Measurements from ENCODE around the gene ADARB2. TPM values are rescaled to one million over a fixed set of nuclear protein-coding genes. Genes with fewer than 3 reads are reported as not detected.

ADARB2 gene
- total and polyA plus RNA-seq, 2 experiments from 2014 or later: 0.13 to 0.48 TPM

DNA sequence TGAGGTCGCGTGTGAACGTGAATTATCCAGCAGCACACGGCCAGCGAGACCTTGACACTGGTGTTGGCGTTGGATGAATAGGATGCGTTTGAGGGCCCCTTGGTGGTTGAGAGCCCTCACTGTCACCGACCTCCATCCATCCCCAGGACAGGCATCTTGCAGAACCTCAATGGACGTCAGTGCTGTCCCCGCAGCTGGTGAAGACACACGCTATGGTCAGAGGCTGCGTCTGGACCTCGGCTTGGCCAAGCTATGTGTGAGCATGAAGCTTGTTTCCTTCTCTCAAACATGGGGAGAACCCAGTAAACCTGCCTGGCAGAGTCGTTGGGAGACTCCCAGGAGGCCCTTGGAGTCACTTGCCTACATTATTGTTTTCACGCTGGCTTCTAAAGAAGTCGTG, 229.2 kb downstream of the ADARB2 start:
- DNase-seq (ENCODE audit: low spot score): no peak
- no peaks in the 10 kb centered on the region for H3K9me3 ChIP-seq (ENCODE audit: low read depth)
- no peaks in the 10 kb centered on the region for H3K9me2 ChIP-seq (replicated peaks; ENCODE audit: insufficient read depth)
- H3K4me2 ChIP-seq: no peak overlapping the region
- no peaks in the 10 kb centered on the region for H3K4me1 ChIP-seq (ENCODE audit: insufficient read depth)
- H3K27ac ChIP-seq: no peak overlapping the region
- WGBS (ENCODE audit: low lambda C conversion rate, missing lambda C conversion rate): 91% methylated on average over 16 of the region's 16 CpGs
- H3K36me3 ChIP-seq (replicated peaks; ENCODE audit: insufficient read depth, low read depth): no peaks in the 10 kb centered on the region
- no peak overlapping the region for H2AFZ ChIP-seq
- H3K79me2 ChIP-seq: no peaks in the 10 kb centered on the region
- no peaks in the 10 kb centered on the region for H3K27me3 ChIP-seq
- H4K20me1 ChIP-seq (ENCODE audit: insufficient read depth, poor library complexity, severe bottlenecking): no peaks in the 10 kb centered on the region
- TF ChIP-seq, protein P1, sequence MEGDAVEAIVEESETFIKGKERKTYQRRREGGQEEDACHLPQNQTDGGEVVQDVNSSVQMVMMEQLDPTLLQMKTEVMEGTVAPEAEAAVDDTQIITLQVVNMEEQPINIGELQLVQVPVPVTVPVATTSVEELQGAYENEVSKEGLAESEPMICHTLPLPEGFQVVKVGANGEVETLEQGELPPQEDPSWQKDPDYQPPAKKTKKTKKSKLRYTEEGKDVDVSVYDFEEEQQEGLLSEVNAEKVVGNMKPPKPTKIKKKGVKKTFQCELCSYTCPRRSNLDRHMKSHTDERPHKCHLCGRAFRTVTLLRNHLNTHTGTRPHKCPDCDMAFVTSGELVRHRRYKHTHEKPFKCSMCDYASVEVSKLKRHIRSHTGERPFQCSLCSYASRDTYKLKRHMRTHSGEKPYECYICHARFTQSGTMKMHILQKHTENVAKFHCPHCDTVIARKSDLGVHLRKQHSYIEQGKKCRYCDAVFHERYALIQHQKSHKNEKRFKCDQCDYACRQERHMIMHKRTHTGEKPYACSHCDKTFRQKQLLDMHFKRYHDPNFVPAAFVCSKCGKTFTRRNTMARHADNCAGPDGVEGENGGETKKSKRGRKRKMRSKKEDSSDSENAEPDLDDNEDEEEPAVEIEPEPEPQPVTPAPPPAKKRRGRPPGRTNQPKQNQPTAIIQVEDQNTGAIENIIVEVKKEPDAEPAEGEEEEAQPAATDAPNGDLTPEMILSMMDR (IDR thresholded peaks at IDR 0.05; ENCODE audit: poor library complexity): no peak
- TF ChIP-seq EZH2 (IDR thresholded peaks at IDR 0.05; ENCODE audit: borderline replicate concordance): no peak
- no peak for TF ChIP-seq EZH2phosphoT487 (IDR thresholded peaks at IDR 0.05; ENCODE audit: low read depth, severe bottlenecking, unreplicated experiment)
- H3K4me3 ChIP-seq: no peak overlapping the region

DNA sequence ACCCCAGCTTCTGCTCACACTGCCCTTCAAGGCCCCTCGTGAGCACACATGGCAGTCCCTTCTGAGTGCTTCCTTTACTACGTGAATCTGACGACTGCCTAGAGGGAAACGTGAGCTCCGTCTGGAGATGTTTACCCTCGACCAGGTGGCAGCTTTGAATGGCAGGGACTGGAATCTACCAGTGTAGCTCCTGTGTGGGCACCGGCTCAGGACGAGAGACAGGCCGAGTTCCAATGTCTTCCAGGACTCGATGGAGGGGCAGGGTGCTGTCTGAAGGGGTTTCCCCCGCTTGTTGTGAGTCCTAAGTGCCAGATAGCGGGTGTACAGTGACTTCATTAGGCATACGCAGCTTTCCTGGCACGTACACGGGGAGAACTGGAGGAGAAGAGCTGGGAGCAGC, 229.9 kb downstream of the ADARB2 start:
- WGBS (ENCODE audit: low lambda C conversion rate, missing lambda C conversion rate): 84% methylated on average over 15 of the region's 15 CpGs

DNA sequence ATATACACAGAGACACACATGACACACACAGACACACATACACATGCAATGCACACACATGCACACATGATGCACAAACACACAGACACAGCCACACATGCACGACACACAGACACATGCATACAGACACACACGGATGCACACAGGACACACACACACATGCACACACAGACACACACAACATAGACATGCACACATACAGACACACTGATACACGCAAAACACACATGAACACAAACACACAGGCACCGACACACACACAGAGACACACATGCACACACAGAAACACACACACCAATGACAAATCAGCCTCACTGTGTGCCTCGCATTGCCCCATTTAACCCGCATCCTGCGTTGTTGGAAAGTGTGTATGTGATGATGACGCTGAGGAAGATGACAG, 232.4 kb downstream of the ADARB2 start:
- no peaks in the 10 kb centered on the region for H3K36me3 ChIP-seq (replicated peaks; ENCODE audit: insufficient read depth, low read depth)
- H3K27ac ChIP-seq: no peak overlapping the region
- H3K4me3 ChIP-seq: no peak overlapping the region
- WGBS (ENCODE audit: low lambda C conversion rate, missing lambda C conversion rate): 88% methylated on average over 8 of the region's 8 CpGs
- no peak for DNase-seq (ENCODE audit: low spot score)
- H3K4me2 ChIP-seq: no peak overlapping the region
- no peaks in the 10 kb centered on the region for H3K9me3 ChIP-seq (ENCODE audit: low read depth)
- no peak overlapping the region for H2AFZ ChIP-seq
- H3K9me2 ChIP-seq (replicated peaks; ENCODE audit: insufficient read depth): no peaks in the 10 kb centered on the region
- TF ChIP-seq, protein P1 (IDR thresholded peaks at IDR 0.05; ENCODE audit: poor library complexity): no peak
- no peak for TF ChIP-seq EZH2 (IDR thresholded peaks at IDR 0.05; ENCODE audit: borderline replicate concordance)
- TF ChIP-seq EZH2phosphoT487 (IDR thresholded peaks at IDR 0.05; ENCODE audit: low read depth, severe bottlenecking, unreplicated experiment): no peak
- H3K79me2 ChIP-seq: no peaks in the 10 kb centered on the region
- no peaks in the 10 kb centered on the region for H4K20me1 ChIP-seq (ENCODE audit: insufficient read depth, poor library complexity, severe bottlenecking)
- peaks cover 5% of the 10 kb centered on the region for H3K4me1 ChIP-seq (ENCODE audit: insufficient read depth)
- no peaks in the 10 kb centered on the region for H3K27me3 ChIP-seq

More for the DNA sequence above, 229.9 kb downstream of the ADARB2 start:
- Histone ChIP-seq H3K27ac (no peak overlapping the region), H3K9me2 (replicated peaks; ENCODE audit: insufficient read depth) (no peaks in the 10 kb centered on the region), H3K4me1 (ENCODE audit: insufficient read depth) (no peaks in the 10 kb centered on the region), H3K36me3 (replicated peaks; ENCODE audit: insufficient read depth, low read depth) (no peaks in the 10 kb centered on the region), H3K27me3 (no peaks in the 10 kb centered on the region), H2AFZ (no peak overlapping the region), H3K4me2 (no peak overlapping the region), H3K79me2 (no peaks in the 10 kb centered on the region), H3K4me3 (no peak overlapping the region), H3K9me3 (ENCODE audit: low read depth) (no peaks in the 10 kb centered on the region), H4K20me1 (ENCODE audit: insufficient read depth, poor library complexity, severe bottlenecking) (no peaks in the 10 kb centered on the region)
- no peak for DNase-seq (ENCODE audit: low spot score)
- TF ChIP-seq, protein P1 (IDR thresholded peaks at IDR 0.05; ENCODE audit: poor library complexity): no peak
- no peak for TF ChIP-seq EZH2 (IDR thresholded peaks at IDR 0.05; ENCODE audit: borderline replicate concordance)
- no peak for TF ChIP-seq EZH2phosphoT487 (IDR thresholded peaks at IDR 0.05; ENCODE audit: low read depth, severe bottlenecking, unreplicated experiment)

DNA sequence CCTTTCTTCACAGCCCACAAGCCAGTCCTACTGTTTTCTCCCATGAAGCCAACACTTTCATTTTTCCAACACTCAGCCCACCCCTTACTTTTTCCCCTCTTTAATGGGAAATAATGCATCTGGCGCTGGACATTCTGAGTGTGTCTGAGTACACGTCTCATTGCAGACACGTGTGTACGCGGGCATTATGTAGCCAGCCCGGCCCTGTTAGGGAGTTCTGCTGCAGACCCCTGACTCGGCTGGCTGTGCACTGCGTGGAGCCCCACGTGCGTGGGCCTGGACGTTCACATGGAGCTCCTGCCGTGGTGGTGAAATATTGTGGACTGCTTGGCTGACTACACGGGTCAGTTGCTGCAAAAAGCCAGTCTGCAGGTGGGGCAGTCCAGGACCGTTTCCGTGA, 233.0 kb downstream of the ADARB2 start:
- Histone ChIP-seq H3K79me2 (no peaks in the 10 kb centered on the region), H3K36me3 (replicated peaks; ENCODE audit: insufficient read depth, low read depth) (no peaks in the 10 kb centered on the region), H3K9me2 (replicated peaks; ENCODE audit: insufficient read depth) (no peaks in the 10 kb centered on the region), H3K9me3 (ENCODE audit: low read depth) (no peaks in the 10 kb centered on the region), H3K4me3 (no peak overlapping the region), H3K4me2 (no peak overlapping the region), H2AFZ (no peak overlapping the region), H3K27ac (no peak overlapping the region), H3K4me1 (ENCODE audit: insufficient read depth) (peaks cover 5% of the 10 kb centered on the region), H3K27me3 (no peaks in the 10 kb centered on the region), H4K20me1 (ENCODE audit: insufficient read depth, poor library complexity, severe bottlenecking) (no peaks in the 10 kb centered on the region)
- TF ChIP-seq, protein P1 (IDR thresholded peaks at IDR 0.05; ENCODE audit: poor library complexity): no peak
- no peak for TF ChIP-seq EZH2 (IDR thresholded peaks at IDR 0.05; ENCODE audit: borderline replicate concordance)
- no peak for TF ChIP-seq EZH2phosphoT487 (IDR thresholded peaks at IDR 0.05; ENCODE audit: low read depth, severe bottlenecking, unreplicated experiment)
- no peak for DNase-seq (ENCODE audit: low spot score)
- WGBS (ENCODE audit: low lambda C conversion rate, missing lambda C conversion rate): 88% methylated on average over 15 of the region's 15 CpGs

Data from hepatocyte (in vitro differentiated cells).